ENCODE measurements around the gene PDK4.

DNA sequence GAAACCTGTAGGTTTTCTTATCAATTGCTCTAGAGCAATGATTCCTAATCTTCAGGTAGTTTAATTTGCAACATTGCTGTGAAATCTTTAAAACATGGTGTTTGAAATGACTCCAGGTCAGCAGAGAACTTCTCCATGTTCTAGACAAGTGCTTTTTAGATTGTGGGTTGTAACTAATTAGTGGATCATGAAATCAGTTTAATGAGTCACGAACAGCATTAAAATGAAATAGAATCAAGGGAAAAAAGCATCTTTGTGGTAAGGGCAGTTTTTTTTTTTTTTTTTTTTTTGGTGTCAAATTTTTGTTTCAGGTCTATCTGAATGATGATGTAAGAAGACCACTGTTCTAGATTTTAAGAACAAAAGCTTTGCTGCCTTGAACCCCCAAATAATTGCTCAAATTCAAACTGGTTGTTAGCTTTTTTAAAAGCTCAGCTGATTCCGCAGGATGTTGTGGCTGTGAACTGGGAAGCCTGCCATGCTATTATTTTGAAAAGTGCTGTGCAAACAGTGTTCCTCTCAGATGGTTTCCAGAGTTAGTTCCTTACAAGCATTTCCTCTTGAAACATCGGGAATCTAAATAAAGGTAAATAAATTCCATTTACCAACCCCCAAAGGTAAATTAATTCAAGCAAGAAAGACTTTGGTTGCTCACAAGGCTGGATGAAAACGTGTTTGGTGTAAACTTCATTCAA is 13.1 kb upstream of the PDK4 start:
- TF ChIP-seq POLR2A (IDR thresholded peaks at IDR 0.05), result peak; percentile 21
- TF ChIP-seq, protein P1, sequence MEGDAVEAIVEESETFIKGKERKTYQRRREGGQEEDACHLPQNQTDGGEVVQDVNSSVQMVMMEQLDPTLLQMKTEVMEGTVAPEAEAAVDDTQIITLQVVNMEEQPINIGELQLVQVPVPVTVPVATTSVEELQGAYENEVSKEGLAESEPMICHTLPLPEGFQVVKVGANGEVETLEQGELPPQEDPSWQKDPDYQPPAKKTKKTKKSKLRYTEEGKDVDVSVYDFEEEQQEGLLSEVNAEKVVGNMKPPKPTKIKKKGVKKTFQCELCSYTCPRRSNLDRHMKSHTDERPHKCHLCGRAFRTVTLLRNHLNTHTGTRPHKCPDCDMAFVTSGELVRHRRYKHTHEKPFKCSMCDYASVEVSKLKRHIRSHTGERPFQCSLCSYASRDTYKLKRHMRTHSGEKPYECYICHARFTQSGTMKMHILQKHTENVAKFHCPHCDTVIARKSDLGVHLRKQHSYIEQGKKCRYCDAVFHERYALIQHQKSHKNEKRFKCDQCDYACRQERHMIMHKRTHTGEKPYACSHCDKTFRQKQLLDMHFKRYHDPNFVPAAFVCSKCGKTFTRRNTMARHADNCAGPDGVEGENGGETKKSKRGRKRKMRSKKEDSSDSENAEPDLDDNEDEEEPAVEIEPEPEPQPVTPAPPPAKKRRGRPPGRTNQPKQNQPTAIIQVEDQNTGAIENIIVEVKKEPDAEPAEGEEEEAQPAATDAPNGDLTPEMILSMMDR (IDR thresholded peaks at IDR 0.05), result no peak
